ENCODE data around the gene ZBTB40. TPM values are rescaled to one million over a fixed set of nuclear protein-coding genes. Genes with fewer than 3 reads are reported as not detected.

ZBTB40 gene
- total and polyA plus RNA-seq, 10 donors: 4.4 to 40.2 (median 30.2) TPM

- H3K27me3 ChIP-seq (replicated peaks in 1 of 7): peaks cover 0 to 4% (median 0%) of the 10 kb centered on the region in 7 donors
- TF ChIP-seq CTCF (IDR thresholded peaks at IDR 0.05 in 8 of 11, conservative IDR thresholded peaks at IDR 0.05 in 3 of 11): no peak
- TF ChIP-seq POLR2A (IDR thresholded peaks at IDR 0.05): no peak
- no peak for TF ChIP-seq POLR2AphosphoS5 (IDR thresholded peaks at IDR 0.05)
- peaks cover 0 to 37% (median 30%) of the 10 kb centered on the region in 8 donors for H3K9me3 ChIP-seq
- 69 to 88% (median 74%) methylated on average over 2 of the region's 2 CpGs for WGBS, 5 donors
- H3K4me1 ChIP-seq: no peaks in the 10 kb centered on the region
- no peak overlapping the region for H3K4me3 ChIP-seq
- H3K36me3 ChIP-seq: no peaks in the 10 kb centered on the region
- DNase-seq: no peak
- intact Hi-C loops (cut with DNase I; ENCODE audit: low total_unique reads): no loop called here
- no peak overlapping the region for H3K27ac ChIP-seq
These were observed 14.7 kb upstream of the ZBTB40 start for GRCh38 chr1:22436948-22437347.

GRCh38 chr1:22437573-22437972, 14.1 kb upstream of the ZBTB40 start:
- Histone ChIP-seq H3K4me1 (no peaks in the 10 kb centered on the region), H3K4me3 (no peak overlapping the region), H3K9me3 (peaks cover 0 to 39% (median 30%) of the 10 kb centered on the region in 8 donors), H3K27ac (no peak overlapping the region), H3K27me3 (replicated peaks in 1 of 7) (peaks cover 0 to 4% (median 0%) of the 10 kb centered on the region in 7 donors), H3K36me3 (no peaks in the 10 kb centered on the region)
- DNase-seq: no peak
- 83 to 90% (median 86%) methylated on average over 13 of the region's 13 CpGs for WGBS, 5 donors
- TF ChIP-seq POLR2AphosphoS5 (IDR thresholded peaks at IDR 0.05): no peak
- no peak for TF ChIP-seq CTCF (IDR thresholded peaks at IDR 0.05 in 8 of 11, conservative IDR thresholded peaks at IDR 0.05 in 3 of 11)
- no peak for TF ChIP-seq POLR2A (IDR thresholded peaks at IDR 0.05)
- intact Hi-C loops (cut with DNase I; ENCODE audit: low total_unique reads): no loop called here

GRCh38 chr1:22440582-22440981, 11.1 kb upstream of the ZBTB40 start:
- intact Hi-C loops (cut with DNase I; ENCODE audit: low total_unique reads): no loop called here
- Histone ChIP-seq H3K36me3 (no peaks in the 10 kb centered on the region), H3K9me3 (peaks cover 0 to 39% (median 30%) of the 10 kb centered on the region in 8 donors), H3K4me3 (no peak overlapping the region), H3K27me3 (replicated peaks in 1 of 7) (peaks cover 0 to 16% (median 0%) of the 10 kb centered on the region in 7 donors), H3K27ac (no peak overlapping the region), H3K4me1 (no peaks in the 10 kb centered on the region)
- TF ChIP-seq CTCF (IDR thresholded peaks at IDR 0.05 in 8 of 11, conservative IDR thresholded peaks at IDR 0.05 in 3 of 11) (no peak), POLR2A (IDR thresholded peaks at IDR 0.05) (no peak), POLR2AphosphoS5 (IDR thresholded peaks at IDR 0.05) (no peak)
- DNase-seq: no peak

- H3K4me1 ChIP-seq: no peaks in the 10 kb centered on the region
- DNase-seq: no peak
- H3K36me3 ChIP-seq: no peaks in the 10 kb centered on the region
- peaks cover 0 to 39% (median 30%) of the 10 kb centered on the region in 8 donors for H3K9me3 ChIP-seq
- 46 to 63% (median 48%) methylated on average over 5 of the region's 5 CpGs for WGBS, 5 donors
- H3K27me3 ChIP-seq (replicated peaks in 1 of 7): peaks cover 0 to 18% (median 0%) of the 10 kb centered on the region in 7 donors
- no peak overlapping the region for H3K4me3 ChIP-seq
- TF ChIP-seq POLR2A (IDR thresholded peaks at IDR 0.05): no peak
- H3K27ac ChIP-seq: no peak overlapping the region
- intact Hi-C loops (cut with DNase I; ENCODE audit: low total_unique reads): no loop called here
These were observed 9.3 kb upstream of the ZBTB40 start for GRCh38 chr1:22442212-22442894.

Measured in spleen (tissue), 11 donors.